ENCODE data around the gene COL12A1.

DNA sequence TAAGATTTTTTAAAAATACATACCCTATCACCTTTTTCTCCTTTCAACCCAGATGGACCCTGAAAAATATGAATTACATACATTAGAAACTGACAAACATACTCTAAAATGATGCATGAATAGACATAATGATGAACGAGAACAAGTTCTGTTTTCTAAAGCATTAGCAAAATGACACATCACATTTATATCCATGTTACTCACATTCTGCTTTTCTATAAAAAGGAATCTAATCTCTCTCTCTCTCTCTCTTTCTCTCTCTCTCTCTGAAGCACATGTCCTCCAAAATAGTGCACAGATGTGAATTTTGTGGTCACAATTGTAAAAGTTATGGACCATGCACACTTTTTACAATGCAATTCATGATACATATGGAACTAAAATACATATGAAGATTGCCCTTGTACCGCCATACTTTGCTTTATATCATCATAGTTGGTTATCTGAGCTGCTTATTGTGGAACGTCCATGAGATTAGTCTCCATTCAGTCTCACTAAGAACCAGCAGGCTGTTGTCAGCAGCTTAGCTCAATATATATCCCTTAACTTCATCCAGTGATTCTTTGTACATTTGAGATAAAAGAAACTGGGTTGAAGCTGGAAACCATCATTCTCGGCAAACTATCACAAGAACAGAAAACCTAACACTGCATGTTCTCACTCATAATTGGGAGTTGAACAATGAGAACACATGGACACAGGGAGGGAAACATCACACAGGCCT is 114.2 kb downstream of the COL12A1 start:
- TF ChIP-seq, protein P1, sequence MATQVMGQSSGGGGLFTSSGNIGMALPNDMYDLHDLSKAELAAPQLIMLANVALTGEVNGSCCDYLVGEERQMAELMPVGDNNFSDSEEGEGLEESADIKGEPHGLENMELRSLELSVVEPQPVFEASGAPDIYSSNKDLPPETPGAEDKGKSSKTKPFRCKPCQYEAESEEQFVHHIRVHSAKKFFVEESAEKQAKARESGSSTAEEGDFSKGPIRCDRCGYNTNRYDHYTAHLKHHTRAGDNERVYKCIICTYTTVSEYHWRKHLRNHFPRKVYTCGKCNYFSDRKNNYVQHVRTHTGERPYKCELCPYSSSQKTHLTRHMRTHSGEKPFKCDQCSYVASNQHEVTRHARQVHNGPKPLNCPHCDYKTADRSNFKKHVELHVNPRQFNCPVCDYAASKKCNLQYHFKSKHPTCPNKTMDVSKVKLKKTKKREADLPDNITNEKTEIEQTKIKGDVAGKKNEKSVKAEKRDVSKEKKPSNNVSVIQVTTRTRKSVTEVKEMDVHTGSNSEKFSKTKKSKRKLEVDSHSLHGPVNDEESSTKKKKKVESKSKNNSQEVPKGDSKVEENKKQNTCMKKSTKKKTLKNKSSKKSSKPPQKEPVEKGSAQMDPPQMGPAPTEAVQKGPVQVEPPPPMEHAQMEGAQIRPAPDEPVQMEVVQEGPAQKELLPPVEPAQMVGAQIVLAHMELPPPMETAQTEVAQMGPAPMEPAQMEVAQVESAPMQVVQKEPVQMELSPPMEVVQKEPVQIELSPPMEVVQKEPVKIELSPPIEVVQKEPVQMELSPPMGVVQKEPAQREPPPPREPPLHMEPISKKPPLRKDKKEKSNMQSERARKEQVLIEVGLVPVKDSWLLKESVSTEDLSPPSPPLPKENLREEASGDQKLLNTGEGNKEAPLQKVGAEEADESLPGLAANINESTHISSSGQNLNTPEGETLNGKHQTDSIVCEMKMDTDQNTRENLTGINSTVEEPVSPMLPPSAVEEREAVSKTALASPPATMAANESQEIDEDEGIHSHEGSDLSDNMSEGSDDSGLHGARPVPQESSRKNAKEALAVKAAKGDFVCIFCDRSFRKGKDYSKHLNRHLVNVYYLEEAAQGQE (IDR thresholded peaks at IDR 0.05; ENCODE audit: insufficient read depth in 1 of 2, low read depth in 2 of 2, low read length in 1 of 2): no peak
- TF ChIP-seq, protein P2, sequence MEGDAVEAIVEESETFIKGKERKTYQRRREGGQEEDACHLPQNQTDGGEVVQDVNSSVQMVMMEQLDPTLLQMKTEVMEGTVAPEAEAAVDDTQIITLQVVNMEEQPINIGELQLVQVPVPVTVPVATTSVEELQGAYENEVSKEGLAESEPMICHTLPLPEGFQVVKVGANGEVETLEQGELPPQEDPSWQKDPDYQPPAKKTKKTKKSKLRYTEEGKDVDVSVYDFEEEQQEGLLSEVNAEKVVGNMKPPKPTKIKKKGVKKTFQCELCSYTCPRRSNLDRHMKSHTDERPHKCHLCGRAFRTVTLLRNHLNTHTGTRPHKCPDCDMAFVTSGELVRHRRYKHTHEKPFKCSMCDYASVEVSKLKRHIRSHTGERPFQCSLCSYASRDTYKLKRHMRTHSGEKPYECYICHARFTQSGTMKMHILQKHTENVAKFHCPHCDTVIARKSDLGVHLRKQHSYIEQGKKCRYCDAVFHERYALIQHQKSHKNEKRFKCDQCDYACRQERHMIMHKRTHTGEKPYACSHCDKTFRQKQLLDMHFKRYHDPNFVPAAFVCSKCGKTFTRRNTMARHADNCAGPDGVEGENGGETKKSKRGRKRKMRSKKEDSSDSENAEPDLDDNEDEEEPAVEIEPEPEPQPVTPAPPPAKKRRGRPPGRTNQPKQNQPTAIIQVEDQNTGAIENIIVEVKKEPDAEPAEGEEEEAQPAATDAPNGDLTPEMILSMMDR (IDR thresholded peaks at IDR 0.05): no peak

Measured in Panc1 (cell line).